AML-193 (cell line): ENCODE measurements around the gene STC2.

ENCODE experiments used
- DNase-seq, 2 experiments: peaks; one replicate each; lab custom pipeline; 2025; lab: John Stamatoyannopoulos, UW

The STC2 gene

DNA sequence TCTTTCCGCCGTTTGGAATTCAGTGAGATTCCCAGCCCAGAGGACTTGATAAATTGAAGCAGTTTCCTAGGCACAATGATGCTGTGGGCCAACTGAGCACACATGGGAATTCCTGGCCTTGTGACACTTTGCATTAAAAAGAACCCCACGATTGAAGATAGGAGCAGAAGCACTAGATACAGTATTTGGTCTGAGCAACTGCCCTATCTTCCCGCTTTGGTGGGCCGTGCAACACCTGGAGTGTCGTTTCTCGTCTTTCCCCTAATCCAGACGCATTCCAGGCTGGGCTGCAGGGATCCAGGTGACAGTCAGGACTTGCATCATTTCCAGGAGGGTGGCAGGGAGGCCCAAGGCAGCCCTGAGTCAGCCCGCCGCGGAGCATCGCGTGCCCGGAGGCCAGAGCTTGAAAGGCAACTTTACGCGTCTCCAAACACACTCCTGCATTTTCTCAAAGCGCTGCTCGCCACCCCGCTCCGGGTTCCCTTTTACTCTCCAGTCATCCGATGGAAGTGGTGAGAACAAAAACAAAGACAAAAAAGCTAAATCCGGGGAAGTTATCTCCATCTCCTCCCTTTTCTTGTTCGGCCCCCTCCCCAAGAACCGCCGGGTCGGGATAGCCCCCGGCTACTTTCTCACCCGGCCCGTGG lies 753 bp upstream of the STC2 start:
- DNase-seq, result no peak

DNA sequence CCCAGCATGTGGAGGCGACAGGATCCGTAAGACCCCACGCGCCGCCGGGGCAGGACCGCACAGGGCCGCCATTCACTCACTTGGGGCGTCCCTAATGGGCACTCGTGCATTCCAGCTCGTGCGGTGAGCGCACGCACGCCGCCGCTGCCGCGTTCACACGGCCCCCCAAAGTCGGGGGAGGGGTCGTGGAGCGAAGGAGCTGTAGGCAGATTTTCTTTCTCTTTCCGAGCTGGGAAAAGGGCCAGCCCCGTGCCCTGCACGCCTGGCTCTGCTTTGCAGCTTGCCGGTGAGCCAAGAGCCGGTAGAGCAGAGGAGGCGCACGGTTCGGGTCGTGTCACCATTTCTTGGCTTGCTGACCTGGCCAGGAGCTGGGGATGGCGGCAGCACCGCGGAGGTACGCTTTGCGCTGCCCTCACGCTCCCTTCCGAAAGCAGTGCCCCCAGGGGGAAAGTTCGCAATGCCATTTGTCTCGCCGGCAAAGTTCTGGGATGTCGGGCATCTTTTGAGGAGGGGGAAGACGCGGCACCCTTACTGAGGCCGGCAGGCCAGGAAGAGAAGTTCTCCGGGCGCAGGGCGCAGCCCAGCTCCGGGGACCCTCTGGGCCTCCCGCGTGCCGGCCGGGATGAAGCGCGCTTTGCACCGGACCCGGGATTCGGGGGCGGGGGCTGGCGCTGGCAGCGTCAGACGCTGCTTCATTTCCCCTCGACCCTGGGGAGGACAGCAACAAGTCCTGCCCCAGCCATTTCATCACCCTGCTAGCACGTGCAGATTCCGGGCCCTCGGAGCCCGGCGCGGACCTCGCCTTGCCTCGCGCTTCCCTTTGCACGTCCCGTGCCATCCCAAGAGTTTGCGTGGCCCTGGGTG lies 898 bp downstream of the STC2 start:
- DNase-seq, result no peak

DNA sequence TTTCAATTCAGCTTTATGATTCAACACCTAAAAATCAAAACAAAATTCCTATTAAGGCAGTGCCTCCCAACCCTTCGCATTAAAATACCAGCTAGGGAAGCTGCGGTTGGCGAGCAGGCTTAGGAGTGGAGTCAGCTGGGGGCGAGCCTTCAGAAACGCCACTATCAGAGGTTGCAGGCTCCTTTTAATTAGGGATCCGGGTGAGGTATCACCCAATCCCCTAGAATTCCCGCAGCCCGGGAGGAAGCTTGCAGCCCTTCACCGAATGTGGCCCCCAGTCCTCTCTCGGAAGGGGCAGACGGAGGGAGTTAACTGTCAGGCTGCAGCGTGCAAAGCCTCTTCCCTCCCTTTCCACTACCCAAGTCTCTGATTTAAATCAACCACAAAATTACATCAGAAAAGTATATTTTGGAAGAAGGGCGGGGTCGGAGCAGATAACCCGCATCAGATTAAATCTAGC lies 1.7 kb downstream of the STC2 start:
- DNase-seq, result no peak

DNA sequence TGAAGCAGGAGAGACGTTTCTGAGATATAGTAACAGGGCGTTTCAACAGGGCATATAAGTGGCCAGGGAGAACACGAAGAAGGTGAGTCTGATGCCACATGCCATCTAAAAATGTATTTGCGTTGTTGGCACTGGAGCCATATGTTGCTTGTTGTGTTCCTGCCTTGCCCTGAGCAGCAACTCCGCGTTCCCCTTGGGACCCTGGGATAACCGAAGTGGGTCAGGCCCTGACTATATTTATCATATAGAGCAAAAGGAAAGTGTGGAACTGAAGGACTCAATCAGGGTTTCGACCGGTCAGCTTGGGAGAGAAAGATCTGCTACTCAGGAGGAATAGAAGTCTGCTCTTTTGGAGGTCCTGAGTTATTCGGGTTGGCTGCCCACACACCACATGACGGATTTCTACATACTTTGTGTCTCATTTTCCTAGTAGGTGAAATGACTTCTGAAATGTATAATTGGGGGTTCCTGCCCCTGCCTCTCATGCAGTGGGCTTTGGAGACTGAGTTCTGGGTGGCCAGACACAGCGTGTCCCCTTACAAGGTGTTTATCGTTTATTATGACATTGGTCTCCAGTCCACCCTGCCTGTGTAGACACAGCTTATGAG lies 3.0 kb downstream of the STC2 start:
- no peak for DNase-seq

DNA sequence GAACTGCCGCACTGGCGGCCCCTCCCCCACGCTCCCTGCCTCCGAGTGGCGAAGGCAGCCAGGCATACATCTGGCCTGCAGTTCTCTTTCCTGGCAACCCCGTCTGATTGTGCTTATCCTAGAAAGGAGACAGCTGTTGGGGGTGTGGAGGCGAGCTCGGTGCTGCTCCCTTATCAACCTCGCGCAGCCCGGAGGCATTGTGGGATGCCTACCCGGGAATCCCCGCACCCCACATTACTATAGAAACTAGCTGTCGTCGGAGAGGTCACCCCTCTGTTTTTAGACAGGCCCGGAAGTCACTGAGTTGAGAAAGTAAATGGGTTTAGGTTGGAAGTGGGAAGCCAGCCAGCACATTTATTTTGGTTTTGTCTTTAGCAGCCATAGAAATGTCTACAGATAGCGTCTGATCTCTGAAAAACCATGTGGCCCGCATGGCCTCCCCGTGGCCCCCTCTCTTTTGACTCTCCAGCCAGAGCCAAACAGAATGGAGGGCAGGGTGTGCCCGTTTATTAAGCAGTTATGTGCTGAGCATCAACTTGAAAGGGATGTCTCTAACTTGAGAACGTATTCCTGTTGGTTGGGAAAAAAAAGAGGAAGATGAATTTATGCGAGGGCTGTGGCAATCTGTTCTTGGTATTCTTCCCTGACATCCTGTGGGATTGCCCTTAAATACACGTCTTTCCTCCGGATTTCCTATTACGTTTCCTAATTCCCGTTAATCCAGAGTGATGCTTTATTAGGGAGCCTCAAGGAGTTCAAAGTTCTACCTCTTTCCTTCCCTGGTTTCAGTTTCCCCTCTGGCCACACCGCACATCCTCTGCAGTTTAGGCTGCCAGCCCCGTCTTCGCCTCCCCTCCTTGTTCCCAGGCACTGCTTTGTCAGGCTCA lies 3.9 kb downstream of the STC2 start:
- DNase-seq, result peak; percentile 23 to 64

DNA sequence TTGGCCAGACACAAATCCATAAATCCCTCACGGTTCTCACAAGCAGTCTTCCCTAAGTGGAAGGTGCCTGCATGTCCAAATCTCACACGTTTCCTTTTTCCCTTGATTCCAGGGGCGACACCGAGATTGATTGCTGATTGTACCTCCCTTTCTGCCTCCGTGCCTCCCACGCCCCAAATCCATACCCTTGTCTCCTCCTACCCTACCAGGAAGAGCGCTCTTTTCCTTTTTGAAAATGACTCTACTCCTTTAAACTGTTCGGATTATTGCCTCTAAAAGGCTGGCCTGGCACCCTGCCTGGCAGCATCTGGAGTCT lies 4.5 kb downstream of the STC2 start:
- no peak for DNase-seq

DNA sequence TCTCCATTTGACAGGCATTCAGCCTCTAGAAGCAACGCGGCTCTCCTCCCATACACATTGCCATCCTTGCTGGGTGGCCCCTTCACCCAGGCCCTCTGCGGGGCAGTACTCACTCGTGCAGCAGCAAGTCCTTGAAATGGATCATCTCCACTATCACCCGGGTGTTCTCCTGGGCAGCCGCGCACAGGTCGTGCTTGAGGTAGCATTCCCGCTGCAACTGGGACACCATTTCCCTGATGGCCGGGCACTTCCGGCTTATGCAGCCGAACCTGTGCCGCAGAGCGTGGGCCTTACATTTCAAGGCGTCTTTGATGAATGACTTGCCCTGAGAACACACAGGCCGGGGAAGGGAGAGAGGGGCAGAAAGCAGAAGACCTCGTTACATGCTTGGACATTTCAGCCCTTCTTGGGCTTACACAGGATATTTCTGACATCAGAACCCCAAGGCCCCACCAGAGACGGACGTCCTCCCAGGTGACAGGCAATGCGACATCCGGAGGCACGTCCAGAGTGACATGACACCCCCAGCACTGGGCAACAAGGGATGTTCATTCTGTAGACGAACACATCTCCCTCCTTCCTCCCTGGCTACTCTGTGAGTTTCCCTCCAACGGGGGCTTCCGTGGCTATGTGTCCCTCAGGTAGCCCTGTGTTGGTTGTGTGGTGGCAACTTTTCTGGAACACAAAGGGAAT lies 5.0 kb downstream of the STC2 start:
- DNase-seq, result no peak

DNA sequence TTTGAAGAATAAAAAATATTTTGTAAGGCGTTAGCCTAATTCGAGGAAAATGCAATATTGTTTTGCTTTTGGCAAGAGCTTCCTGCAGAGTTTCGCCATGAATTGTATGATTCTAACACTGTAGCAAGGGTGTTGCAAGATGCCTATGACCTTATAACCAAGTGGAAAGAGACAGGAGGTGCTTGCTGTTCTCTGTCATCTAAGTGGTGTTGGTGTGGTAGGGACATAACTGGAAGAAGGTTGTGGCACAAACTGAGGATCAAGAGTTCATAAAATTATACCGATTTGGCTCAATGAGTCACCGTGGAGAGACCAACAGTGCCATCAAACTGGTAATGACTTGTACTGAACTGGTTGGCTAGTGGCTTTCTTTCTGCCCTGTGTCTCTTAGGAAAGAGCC lies 6.3 kb downstream of the STC2 start:
- peak; percentile 68 to 72 for DNase-seq

DNA sequence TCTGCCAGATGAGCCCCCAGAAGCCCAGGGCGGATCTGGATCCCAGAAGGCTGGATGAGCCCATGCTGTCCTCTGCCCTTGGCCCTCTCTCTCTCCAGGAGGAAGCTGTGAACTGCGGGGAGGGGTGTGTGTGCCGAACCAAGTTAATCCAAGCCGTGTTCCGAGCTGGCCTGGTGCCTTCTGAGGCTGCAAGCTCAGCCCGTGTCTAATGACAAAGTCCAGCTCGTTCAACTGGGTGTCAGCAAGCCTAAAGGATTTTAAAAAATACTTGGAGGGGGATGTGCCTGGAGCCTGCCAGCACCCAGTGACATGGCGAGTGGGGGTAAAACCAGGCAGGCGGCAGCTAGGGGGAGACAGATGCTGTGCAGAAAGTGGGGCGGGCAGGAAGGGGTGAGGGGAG lies 8.0 kb downstream of the STC2 start:
- DNase-seq, result no peak

DNA sequence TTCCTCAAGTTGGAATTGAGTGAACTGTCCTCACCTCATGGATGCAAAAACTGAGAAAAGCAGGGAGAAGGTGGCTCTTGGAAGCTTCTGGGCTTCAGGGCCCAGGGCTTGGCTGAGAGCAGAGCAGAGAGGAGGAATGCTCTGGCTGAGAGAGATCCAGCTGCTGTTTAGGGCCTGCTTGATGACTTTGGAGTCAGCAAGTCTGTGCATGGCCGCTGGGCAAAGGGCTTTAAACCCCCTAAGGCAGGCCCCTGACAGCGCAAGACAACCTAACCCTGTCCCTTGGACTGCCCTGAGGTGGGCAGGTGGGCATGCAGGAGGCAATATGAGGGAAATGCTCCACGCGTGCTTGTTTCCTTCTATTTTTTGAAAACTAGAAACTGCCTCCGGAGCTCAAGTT lies 8.6 kb downstream of the STC2 start:
- DNase-seq, result no peak

DNA sequence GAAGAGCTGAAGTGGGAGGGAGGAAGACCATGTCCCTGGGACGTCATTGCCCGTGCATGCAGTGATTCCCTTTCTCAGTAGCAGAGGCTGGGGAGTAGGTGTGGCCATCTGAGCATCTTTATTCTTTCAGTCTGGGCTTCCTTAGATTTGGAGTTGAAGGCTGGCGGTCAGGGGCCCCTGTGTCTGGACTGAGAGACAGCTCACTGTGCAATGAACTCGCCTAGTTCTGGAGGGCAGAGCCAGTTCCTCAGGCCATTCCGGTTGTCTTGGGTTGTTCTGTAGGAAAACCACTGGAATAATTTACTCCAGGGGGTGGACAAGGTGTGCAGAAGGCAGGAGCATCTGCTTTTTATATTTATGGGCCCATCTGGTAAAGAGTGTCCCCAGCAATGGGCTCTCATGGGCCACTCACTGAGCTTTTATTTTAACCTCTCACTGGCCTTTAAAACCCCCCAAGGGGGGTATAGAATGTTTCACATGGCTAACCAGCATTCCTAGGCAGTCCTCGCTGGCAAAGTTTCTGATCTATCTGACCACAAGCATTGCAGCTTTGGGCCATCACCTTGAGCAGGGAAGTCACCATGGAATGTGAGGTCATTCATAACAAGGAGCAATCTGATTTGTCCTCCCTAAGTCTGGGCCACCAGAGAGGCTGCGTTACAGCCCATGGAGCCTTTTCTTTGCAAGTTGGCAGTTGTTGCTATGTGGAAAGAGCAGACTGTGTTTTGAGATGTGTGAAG lies 9.2 kb downstream of the STC2 start:
- no peak for DNase-seq

DNA sequence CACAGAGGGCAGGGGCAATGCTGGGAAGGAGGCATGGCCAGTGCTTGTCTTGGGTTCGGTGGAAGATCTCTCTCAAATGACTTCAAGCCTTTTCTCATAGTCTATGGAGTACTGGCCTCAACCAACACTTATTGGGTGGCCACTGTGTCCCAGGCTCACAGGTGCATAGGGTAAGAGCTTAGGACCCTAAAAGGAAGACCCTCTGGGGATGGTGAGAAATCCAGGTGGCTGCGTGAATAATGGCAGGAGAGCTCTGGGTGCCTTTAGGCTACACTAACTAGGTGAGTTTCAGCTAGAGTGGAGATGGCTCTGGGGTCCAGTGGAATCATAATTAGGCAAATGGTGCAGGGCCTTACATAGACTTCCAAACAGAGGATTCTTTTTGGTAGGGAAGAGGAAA lies 9.9 kb downstream of the STC2 start:
- no peak for DNase-seq

DNA sequence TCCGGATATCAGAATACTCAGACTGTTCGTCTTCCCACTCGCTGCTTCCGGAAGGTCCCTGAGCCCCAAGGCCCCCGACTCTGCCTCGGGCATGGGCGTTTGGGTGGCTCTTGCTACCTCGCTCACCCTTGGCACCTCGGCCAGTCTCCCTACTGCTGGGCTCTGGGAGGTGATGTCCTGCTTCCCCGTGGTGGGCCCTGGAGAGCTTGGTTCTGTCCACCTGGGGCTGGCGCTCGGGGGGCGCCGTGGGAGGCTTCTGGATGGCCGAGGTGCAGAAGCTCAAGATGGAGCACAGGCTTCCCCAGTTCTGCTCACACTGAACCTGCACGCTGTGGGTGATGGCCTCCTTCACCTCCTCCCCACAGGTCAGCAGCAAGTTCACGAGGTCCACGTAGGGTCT lies 10.4 kb downstream of the STC2 start:
- no peak for DNase-seq

DNA sequence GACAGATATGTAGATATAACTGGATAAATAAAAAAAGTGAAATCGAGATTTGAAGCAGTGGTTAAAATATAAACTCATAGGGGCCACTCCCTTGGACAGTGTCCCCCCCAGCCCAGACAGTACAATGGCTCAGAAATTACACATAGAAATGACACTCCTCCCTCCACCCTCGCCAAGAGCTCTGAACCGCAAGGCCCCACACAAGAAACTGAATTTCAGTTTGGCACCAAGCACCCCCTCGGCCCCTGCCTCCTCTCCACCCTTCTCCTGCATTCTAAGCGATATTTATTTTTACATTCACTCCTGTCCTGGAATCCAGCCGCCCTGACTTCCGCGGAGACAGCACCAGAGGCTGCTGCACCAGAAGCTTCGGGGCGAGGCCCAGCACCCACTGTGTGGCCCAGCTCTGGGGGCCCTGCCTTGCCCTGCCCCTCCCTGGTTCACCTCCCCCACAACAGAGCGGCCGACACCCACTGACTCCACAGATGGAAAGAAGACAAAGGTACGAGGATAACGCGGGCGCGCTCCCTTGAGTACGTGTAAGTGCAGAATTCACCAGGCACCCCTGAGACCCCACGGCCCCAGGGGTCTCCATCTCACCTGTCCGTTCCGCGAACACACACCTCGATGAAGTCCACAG lies 11.0 kb downstream of the STC2 start:
- DNase-seq, result no peak

DNA sequence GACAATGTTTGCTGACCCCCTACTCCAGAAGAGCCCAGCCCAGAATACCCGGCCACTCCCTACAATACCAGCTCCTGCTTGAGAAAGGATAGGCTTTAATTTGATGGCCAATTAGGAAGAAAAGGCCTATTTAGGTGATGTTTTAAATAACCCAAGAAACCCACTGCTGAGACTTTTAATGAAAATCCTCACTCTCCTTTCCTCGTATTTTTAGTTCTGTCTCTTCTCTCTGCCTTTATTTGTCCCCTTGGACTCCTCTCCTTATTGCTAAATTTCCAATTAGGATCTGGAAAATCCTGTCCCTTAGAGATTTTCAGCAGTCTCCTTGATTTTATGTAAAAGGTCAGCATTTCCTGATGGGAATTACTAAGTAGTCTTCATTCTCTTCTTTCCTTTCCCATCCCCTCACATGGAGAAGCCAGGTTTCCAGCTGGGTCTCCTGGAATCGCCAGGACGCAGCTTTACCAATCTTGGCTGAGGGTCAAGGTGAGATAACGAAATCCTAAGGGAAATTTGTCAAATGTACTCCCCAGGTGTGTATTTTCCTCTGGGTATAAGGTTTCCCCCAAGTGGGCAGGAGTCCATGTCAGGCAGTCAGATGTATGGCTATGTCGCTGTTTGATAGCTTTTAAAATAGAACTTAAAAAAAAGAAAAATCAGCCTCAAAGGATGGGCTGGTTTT lies 11.7 kb downstream of the STC2 start:
- DNase-seq, result no peak

DNA sequence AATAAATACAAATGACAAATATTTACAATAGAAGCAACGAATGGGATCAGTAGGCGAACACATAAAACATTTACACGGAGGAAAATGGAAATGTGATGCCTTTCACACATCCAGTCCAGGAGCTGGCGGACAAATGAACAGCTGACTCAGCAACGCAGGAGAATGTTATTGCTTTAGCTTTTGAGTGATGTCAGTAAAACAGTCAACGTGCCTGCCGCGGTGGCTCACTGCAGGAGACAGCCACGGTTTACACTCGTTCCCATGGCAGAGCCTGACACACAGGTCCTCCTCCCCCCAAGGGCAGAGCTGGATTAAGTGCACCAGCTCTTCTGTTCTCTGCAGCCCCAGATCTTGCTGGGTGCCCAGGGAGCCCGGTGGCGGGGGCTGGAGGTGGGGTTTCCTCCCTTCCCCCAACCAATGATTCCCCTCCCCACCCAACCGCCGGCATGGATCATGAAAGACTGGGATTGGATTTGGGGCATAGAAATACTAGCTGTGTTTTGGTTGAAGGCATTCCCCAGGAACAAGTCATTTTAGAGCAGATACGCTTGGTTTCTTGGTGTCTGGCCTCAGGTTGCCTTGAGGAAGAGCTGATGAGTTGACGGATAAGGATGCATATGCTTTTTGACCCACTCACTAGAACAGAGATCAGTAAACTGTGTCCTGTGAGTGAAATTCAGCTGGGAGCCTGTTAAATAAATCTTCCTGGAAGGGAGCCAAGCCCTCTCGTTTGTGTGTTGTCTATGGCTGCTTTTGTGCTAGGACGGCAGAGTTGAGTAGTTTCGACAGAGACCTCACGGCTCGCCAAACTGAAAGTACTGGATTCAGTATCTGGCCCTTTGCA lies 12.5 kb downstream of the STC2 start:
- no peak for DNase-seq

DNA sequence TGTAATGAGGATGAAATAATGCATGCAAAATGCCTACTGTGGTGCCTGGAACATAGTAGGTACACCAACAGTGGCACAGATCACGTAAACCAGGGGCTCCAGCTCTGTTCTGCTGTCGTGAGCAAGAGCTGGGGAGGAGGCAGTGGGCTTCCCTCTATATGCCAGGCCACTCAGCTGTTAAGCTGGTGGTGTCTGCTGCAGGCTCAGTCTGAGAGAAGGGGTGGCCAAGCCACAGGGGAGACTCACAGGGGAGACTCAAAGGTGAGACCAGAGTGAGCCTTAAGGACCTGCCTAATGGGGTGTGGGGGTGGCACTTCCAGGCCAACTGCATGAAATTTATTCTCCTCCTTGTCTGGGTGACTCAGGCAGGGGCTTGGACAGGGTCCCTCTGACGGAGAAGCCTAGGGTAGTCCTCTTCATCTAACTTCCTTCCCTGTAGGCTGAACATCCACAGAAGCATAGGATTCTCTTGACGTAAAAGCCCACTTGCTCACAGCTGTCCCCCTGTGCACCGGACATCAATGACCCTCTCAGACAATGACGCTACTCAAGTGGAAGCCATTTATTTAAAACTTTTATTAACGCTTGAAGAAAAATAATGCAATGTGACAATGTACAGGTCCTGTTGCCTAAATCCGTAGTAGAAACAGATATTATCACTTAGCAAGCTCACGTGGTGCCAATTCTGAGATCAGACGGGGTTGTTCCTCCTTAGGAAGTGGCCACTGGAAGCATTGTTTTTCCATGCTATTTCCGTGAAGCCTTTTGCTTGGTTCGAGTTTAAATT lies 13.9 kb downstream of the STC2 start:
- no peak for DNase-seq

DNA sequence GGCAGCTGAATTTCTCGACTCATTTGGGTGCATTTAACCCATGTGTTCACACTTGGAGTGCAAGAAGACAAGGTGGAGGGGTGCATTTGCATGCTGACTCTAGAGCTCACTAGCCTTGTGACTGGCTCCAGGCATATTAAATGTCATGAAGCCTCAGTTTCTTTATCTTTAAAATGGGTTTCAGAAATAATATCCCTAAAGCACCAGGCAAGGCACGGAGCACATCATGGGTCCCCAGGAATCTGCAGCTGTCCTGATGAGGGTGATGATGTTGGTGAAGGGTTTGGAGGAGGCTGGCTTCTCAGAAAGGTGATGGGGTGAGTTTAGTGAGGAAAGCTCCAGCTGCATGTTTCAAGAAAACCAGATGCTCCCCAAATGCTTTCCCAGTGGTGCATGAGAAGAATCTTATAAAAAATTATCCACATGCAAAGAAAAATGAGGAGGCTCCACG lies 14.8 kb downstream of the STC2 start:
- DNase-seq, result no peak
